ENCODE results near the gene ACTL6A.

DNA sequence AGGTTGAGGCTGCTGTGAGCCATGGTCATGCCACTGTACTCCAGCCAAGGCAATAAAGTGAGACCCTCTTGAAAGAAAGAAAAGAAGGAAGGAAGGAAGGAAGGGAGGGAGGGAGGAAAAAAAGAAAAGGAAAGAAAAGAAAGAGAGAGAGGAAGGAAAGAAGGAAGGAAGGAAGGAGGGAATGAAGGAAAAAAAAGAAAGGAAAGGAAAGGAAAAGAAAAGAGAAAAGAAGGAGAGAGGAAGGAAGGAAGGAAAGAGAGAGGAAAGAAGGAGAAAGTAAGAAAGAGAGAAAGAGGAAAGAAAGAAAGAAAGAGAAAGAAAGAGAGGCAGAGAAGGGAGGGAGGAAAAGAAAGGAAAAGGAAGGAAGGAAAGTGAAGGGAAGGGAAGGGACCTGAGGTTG is 20.4 kb upstream of the ACTL6A start:
- TF ChIP-seq, protein P1, sequence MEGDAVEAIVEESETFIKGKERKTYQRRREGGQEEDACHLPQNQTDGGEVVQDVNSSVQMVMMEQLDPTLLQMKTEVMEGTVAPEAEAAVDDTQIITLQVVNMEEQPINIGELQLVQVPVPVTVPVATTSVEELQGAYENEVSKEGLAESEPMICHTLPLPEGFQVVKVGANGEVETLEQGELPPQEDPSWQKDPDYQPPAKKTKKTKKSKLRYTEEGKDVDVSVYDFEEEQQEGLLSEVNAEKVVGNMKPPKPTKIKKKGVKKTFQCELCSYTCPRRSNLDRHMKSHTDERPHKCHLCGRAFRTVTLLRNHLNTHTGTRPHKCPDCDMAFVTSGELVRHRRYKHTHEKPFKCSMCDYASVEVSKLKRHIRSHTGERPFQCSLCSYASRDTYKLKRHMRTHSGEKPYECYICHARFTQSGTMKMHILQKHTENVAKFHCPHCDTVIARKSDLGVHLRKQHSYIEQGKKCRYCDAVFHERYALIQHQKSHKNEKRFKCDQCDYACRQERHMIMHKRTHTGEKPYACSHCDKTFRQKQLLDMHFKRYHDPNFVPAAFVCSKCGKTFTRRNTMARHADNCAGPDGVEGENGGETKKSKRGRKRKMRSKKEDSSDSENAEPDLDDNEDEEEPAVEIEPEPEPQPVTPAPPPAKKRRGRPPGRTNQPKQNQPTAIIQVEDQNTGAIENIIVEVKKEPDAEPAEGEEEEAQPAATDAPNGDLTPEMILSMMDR (conservative IDR thresholded peaks at IDR 0.05; ENCODE audit: low read length) = no peak
- TF ChIP-seq EZH2phosphoT487 (IDR thresholded peaks at IDR 0.05; ENCODE audit: borderline replicate concordance) = no peak

Measured in Loucy (cell line).